Neuron (in vitro differentiated cells): Measurements from ENCODE around the gene NTRK1.

Experiments used
- H2AFZ ChIP-seq: one replicate; pipeline ENCODE4 v1.6.1; 2013; ENCODE audit warnings: low read depth, mild to moderate bottlenecking, inconsistent platforms, low read length, moderate library complexity
- H3K27me3 ChIP-seq: one replicate; pipeline ENCODE4 v1.6.1; 2013; ENCODE audit warnings: low read length; ENCODE audit not compliant: insufficient read depth
- H3K36me3 ChIP-seq: one replicate; pipeline ENCODE4 v1.6.1; 2013; ENCODE audit warnings: low read length; ENCODE audit not compliant: insufficient read depth
- H3K4me1 ChIP-seq: one replicate; pipeline ENCODE4 v1.6.1; 2013; ENCODE audit warnings: low read length; ENCODE audit not compliant: insufficient read depth
- H3K4me3 ChIP-seq: 2 replicates; pipeline ENCODE4 v1.5.1; 2013; ENCODE audit warnings: mild to moderate bottlenecking, low read length, moderate library complexity
- H3K9me3 ChIP-seq: one replicate; pipeline ENCODE4 v1.6.1; 2013; ENCODE audit warnings: low read length

The NTRK1 gene

DNA sequence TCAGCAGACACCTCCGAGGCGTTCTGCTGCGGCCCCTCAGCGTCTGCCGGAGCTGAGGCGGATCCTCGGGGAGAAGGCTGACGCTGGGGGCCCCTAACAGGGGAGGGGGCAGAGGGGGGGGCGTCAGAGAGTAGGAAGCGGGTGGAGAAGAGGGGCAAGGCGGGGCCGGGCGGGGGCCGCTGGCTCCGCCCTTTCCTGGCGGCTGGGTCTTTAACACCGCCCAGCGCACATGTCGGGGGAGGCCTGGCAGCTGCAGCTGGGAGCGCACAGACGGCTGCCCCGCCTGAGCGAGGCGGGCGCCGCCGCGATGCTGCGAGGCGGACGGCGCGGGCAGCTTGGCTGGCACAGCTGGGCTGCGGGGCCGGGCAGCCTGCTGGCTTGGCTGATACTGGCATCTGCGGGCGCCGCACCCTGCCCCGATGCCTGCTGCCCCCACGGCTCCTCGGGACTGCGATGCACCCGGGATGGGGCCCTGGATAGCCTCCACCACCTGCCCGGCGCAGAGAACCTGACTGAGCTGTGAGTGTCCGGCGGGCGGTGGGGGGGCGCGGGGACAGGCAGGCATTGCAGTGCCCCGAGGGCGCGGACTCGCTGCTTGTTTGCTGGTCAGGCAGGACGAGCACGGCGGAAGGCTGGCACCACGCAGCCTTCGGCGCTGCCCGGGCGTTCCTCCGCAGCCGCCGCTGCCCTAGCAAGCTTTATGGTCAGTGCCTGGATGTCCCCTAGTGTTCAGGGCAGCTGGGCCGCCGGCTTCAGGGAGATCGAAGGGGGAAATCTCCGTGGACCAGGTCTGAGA lies at the start of gene NTRK1:
NTRK1 (plus strand) TSS at position 238 of the 796 bp plus-strand sequence; CDS start at position 308, 70 bp downstream.
- H3K36me3 ChIP-seq, result no peaks in the 10 kb centered on the region

DNA sequence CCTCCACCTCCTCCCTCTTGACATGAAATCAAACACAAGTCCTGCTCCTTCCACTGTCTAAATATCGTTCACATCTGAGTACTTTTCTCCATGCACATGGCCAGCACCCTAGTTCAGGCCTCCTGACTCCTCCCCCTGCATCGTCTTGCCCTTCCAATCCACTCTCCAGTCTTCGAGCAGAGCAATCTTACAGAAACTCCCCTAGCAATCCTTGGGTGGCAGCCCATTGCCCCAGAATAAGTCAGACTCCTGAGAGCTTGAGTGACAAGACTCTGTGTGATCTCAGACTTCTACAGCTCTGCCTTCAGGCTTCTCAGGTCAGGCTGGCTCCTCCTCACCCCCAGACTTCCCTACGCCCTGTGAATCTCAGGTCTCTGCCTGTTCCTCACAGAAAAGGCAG lies 49.5 kb upstream of the NTRK1 start:
- H3K4me3 ChIP-seq, result no peak overlapping the region
- H3K9me3 ChIP-seq, result no peaks in the 10 kb centered on the region
- H3K4me1 ChIP-seq, result peaks cover 5% of the 10 kb centered on the region
- H2AFZ ChIP-seq, result no peak overlapping the region
- H3K27me3 ChIP-seq, result peaks cover 27% of the 10 kb centered on the region
- H3K36me3 ChIP-seq, result no peaks in the 10 kb centered on the region

More for the DNA sequence above, at the start of gene NTRK1:
- H3K4me1 ChIP-seq, result peaks cover 35% of the 10 kb centered on the region
- H3K4me3 ChIP-seq, result peak within 1 kb of the TSS; percentile 13
- H3K9me3 ChIP-seq, result no peaks in the 10 kb centered on the region
- H3K27me3 ChIP-seq, result peaks cover 91% of the 10 kb centered on the region
- no peak within 1 kb of the TSS for H2AFZ ChIP-seq

DNA sequence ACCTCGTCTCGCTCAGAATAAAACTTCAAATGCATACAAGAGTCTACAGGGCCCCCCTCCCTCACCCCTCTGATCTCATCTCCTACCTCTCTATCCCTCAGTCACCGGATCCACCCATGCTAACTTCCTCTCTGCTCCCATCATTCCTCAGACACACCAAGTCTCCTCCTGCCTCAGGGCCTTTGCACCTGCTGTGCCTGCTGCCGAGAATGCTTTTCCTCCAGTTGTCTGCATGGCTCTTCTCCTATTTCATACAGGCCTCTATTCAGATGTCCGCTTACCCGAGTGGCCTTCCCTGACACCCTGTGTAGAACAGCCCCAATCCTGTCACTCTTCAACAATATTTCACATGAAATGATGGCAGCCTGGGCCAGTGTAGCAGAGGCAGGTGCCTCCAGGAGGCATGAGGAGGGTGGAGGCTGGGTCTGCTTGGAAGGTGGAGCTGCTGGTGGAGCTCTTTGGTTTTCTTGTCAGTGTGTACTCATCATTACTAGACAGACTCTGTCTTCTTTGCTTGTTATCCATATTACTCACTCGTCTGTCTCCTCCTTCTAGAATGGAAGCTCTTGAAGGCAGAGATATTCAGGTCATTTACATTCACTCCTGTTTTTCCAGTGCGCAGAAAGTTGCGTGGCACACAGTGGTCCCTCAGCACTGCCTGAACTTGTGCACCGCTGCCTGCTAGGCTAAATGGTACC lies 48.2 kb upstream of the NTRK1 start:
- Histone ChIP-seq H3K27me3 (peaks cover 33% of the 10 kb centered on the region), H3K4me3 (no peak overlapping the region), H3K36me3 (no peaks in the 10 kb centered on the region), H3K9me3 (no peaks in the 10 kb centered on the region), H2AFZ (no peak overlapping the region), H3K4me1 (peaks cover 5% of the 10 kb centered on the region)

DNA sequence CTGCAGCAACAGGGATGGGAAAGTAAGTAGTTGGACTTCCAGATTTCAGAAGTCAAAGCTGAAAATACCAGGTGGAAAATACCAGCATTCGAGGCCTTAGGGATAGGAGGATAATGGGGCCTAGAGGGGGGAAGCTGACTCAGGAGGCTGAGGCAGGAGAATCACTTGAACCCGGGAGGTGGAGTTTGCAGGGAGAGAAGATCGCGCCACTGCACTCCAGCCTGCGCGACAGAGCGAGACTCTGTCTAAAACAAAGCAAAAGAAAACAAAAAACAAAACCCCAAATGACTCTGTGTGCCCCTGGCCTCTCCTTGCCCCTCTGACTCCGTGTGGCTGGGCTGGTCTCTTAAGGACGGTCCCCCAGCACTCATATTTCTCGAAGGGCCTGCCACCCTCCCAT lies 47.4 kb upstream of the NTRK1 start:
- Histone ChIP-seq H3K27me3 (peaks cover 33% of the 10 kb centered on the region), H2AFZ (peak overlapping the region; percentile 48), H3K4me1 (peaks cover 5% of the 10 kb centered on the region), H3K36me3 (no peaks in the 10 kb centered on the region), H3K4me3 (no peak overlapping the region), H3K9me3 (no peaks in the 10 kb centered on the region)

DNA sequence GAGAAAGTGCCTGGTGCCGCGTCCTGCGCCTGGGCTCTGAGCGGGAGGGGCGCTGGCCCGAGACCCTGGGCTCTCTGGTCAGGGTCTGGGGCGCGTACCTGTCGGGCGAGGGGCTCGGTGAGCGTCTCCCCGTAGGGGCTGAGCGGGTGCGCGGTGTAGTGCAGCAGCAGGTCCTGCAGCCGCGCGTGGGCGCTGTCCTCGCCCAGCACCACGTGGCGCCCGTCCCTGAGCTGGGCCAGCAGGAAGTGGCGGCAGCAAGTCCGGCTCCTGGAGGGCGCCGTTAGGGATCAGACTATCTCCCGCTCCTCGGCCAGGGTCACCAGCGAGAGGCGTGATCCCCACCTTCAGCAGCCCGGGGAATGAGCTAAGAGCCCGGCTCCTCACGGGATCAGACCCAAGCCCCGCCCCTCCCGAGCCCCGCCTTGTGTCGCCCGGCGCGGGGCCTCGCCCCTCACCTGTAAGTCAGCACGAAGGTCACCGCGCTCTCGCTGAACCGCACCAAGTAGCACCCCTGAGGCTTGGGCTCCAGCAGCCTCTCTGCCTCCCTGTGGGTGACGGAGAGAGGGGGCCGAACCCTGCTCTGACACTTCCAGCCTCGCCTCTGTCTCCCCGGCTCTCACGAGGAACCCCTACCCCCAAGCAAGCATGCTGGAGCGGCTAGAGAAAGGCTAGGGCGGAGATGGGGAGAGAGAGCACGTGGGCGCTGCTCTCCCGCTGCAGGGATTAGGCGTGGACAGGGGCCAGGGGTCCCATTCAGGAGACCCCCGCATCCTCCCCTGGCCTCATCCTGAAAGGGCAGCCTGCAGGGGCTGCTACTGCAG lies 46.7 kb upstream of the NTRK1 start:
- H3K27me3 ChIP-seq, result peaks cover 33% of the 10 kb centered on the region
- no peaks in the 10 kb centered on the region for H3K9me3 ChIP-seq
- H3K4me3 ChIP-seq, result peak overlapping the region; percentile 4
- peak overlapping the region; percentile 48 for H2AFZ ChIP-seq
- H3K4me1 ChIP-seq, result peaks cover 5% of the 10 kb centered on the region
- H3K36me3 ChIP-seq, result no peaks in the 10 kb centered on the region

DNA sequence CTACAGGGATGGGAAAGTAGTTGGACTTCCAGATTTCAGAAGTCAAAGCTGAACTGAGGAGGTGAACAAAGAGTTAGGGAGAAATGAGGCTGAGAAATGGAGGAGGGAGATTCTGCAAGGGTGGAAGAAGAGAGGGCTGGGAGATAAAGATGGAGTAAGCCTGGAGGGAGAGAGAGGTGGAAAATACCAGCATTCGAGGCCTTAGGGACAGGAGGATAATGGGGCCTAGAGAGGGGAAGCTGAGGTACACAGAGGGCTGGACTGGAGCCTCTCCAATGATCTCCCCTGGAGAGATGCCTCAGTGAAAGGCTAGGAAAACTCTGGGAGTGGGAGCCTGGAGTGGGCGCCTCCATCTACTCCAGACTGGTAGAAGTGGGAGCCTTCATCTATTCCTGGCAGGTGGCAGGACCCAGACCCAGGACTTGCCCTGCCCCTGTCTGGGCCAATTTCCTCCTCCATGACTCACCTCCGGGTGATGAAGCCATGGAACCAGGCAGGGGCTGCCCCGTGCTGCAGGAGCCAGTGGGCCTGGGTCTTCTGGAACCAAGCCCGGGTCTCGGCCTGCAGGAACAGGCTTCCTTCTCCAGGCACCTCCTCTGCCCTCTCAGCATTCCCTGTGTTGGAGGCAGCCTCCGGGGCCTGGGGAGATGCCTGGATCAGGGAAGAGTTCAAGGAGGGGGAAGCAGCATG lies 45.9 kb upstream of the NTRK1 start:
- peak overlapping the region; percentile 48 for H2AFZ ChIP-seq
- H3K9me3 ChIP-seq, result no peaks in the 10 kb centered on the region
- H3K27me3 ChIP-seq, result peaks cover 33% of the 10 kb centered on the region
- H3K36me3 ChIP-seq, result no peaks in the 10 kb centered on the region
- H3K4me3 ChIP-seq, result no peak overlapping the region
- peaks cover 5% of the 10 kb centered on the region for H3K4me1 ChIP-seq

DNA sequence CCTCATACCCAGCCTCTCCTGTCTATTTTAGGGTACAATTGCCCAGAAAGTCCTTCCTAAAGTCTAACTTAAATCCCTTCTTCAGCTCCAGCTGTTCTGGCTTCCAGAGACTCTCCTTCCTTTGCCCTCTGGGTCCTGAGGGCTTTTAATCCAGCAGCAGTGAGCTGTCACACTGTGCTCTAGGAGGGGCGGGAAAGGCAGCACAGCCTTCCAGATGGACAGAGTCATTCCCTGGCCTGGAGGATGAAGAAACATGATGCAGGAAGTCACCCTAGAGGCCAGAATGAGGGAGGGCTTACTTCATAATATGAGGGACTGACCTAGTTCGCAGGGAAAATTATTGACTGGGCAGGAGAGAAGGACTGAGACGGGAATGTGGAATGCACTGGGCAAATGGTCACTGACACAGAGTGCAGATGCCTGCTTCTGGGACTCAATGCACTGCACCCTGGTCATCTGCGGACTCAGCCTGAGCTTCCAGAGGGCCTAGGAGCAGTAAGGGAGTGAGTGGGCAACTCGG lies 45.3 kb upstream of the NTRK1 start:
- H3K9me3 ChIP-seq, result no peaks in the 10 kb centered on the region
- H3K4me3 ChIP-seq, result no peak overlapping the region
- no peaks in the 10 kb centered on the region for H3K36me3 ChIP-seq
- peaks cover 33% of the 10 kb centered on the region for H3K27me3 ChIP-seq
- H2AFZ ChIP-seq, result no peak overlapping the region
- H3K4me1 ChIP-seq, result peaks cover 5% of the 10 kb centered on the region

DNA sequence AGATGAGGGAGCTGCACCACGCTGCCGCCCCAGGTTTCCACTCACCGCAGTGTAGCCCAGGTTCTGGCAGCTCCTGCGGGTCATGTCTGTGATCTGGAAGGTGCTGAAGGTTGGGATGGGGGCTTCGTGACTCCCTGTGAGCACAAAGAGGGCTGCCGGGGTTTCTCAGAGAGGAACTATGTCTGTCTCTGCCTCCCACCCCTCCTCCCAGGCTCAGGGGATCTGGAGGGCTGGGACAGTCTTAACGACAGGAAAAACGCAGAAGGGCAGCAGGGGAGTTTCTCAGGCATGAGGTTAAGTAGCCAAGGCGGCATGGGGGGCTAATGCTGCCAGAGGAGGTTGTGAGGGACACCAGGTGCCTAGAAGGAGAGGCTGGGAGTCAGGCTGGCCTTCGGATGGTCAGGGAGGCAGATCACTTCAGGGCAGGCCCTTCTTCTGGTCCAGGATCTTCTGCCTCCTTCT lies 44.7 kb upstream of the NTRK1 start:
- peaks cover 33% of the 10 kb centered on the region for H3K27me3 ChIP-seq

DNA sequence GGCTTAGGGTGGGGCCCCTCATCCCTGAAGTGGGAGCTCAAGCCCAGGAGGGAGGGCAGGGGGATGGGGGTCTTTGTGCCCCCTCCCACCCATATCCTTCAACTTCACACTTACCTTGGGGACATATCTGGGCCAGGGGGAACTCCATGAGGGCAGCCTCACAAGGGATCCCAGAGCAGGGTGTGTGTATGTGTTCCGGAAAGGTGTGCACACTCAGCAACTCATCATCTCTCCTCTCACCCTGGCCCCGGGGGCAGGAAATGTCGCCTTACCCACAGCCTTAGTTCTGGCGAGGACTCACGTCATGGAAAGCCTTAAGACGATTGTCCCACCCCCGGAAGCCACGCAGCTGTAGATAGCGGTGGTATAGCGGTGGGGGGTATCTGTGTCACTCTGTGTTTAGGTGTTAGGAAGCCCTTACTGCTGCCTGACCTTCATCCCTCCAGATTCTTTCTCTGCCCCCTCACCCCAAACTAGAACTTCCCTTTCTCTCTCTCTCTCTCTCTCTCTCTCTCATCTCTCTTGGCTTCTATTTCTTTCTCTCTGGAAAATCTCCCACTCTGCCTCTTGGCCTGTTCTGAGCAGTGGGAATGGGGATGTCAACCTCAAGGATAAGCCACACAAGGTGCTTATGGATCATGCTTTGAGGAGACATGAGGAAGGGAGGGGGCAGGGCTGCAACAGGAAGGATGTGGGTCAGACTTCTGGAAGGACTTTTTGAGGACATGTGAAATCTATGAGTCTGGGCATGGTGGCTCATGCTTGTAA lies 43.9 kb upstream of the NTRK1 start, which contains the start of gene SH2D2A:
SH2D2A (minus strand) TSS at position 288 of the 768 bp plus-strand sequence; CDS start at position 148, 140 bp downstream.
- peaks cover 37% of the 10 kb centered on the region for H3K27me3 ChIP-seq
- peaks cover 5% of the 10 kb centered on the region for H3K4me1 ChIP-seq
- H3K4me3 ChIP-seq, result no peak within 1 kb of the TSS
- H2AFZ ChIP-seq, result no peak within 1 kb of the TSS
- H3K9me3 ChIP-seq, result no peaks in the 10 kb centered on the region
- no peaks in the 10 kb centered on the region for H3K36me3 ChIP-seq

More for the DNA sequence above, 44.7 kb upstream of the NTRK1 start:
- Histone ChIP-seq H3K4me1 (peaks cover 5% of the 10 kb centered on the region), H3K4me3 (no peak overlapping the region), H2AFZ (no peak overlapping the region), H3K9me3 (no peaks in the 10 kb centered on the region), H3K36me3 (no peaks in the 10 kb centered on the region)

DNA sequence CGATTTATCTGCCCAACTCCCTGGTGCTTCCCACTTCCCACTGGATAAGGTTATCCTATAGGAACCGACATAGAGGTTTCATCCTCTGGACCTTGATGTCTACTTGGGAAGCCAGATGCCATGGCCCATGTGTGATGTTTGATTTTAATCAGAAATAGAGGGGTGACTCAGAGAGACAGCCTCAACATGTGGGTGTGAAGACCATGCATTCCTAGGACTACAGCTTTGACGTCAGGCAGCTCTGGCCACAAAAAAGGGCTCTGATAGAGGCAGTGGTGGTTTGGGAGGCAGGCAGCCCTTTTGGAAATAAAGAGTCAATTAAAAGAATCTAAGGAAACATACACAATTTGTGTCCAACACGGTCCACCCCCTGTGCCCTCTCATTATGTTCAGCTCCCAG lies 38.9 kb upstream of the NTRK1 start:
- H2AFZ ChIP-seq, result no peak overlapping the region

DNA sequence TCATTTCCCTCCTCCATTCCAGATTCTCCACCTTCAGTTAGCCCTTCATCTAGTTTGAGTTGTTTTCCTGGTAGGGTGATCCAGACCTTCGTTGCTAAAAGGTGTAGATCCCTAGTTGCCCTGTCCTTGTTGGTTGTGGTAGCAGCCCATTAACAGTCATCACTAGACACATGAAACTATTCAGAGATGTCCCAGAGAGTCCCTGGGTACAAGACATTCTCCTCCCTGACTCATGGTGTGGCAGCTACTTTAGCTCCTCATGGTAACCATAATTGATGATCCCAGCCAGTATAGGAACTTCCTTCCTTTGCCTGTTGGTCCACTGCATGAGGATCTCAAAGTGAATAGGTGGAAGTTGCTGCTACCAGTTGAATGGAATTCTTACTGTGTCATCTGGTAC lies 38.0 kb upstream of the NTRK1 start:
- Histone ChIP-seq H3K36me3 (no peaks in the 10 kb centered on the region), H3K4me3 (no peak overlapping the region), H3K27me3 (peaks cover 14% of the 10 kb centered on the region), H2AFZ (no peak overlapping the region), H3K9me3 (no peaks in the 10 kb centered on the region), H3K4me1 (no peaks in the 10 kb centered on the region)

More for the DNA sequence above, 38.9 kb upstream of the NTRK1 start:
- Histone ChIP-seq H3K4me1 (no peaks in the 10 kb centered on the region), H3K27me3 (peaks cover 14% of the 10 kb centered on the region), H3K4me3 (no peak overlapping the region), H3K36me3 (no peaks in the 10 kb centered on the region), H3K9me3 (no peaks in the 10 kb centered on the region)
